Stomach (tissue), 9 donors: ENCODE data around the gene INTS7. TPM values are rescaled to one million over a fixed set of nuclear protein-coding genes. Genes with fewer than 3 reads are reported as not detected.

ENCODE experiments used
- DNase-seq, 2 donors: peaks; one replicate each; pipeline versions ENCODE4 v3.0.0 to v3.0.0-alpha.2; 2013 to 2019
- H3K27ac ChIP-seq, 5 donors: fragments of 200-600 bp in 4 of 5; sonication (generic) in 4 of 5; one replicate each; pipeline ENCODE4 v1.5.1; 2013 to 2019; ENCODE audit warnings: mild to moderate bottlenecking in 1 of 5, moderate library complexity in 1 of 5
- H3K27me3 ChIP-seq, 3 donors: fragments of 200-600 bp; sonication (generic); one replicate each; pipeline ENCODE4 v1.5.1; 2017 to 2019; ENCODE audit warnings: mixed run types in 1 of 3
- H3K36me3 ChIP-seq, 4 donors: fragments of 200-600 bp; sonication (generic); 1 replicate in 3 of 4; 2 replicates in 1 of 4; pipeline ENCODE4 v1.5.1; 2016 to 2019
- H3K4me1 ChIP-seq, 4 donors: fragments of 200-600 bp; sonication (generic); one replicate each; pipeline ENCODE4 v1.5.1; 2016 to 2019
- H3K4me3 ChIP-seq, 4 donors: fragments of 200-600 bp; sonication (generic) in 3 of 4; one replicate each; pipeline ENCODE4 v1.5.1; 2016 to 2019; ENCODE audit warnings: mild to moderate bottlenecking in 1 of 4
- H3K9me3 ChIP-seq, 4 donors: fragments of 200-600 bp; sonication (generic); one replicate each; pipeline ENCODE4 v1.5.1; 2016 to 2019
- CTCF ChIP-seq, 7 experiments: fragments of 450-650 bp in 4 of 7; fragments of 200-600 bp in 3 of 7; sonication (generic) in 3 of 7; IDR thresholded peaks; one replicate each; pipeline ENCODE4 v1.5.1; 2016 to 2019; ENCODE audit warnings: antibody characterized with exemption in 7 of 7, control low read depth in 2 of 7, mild to moderate bottlenecking in 1 of 7
- EP300 ChIP-seq: sonication (generic); formaldehyde crosslinking; IDR thresholded peaks from one replicate; pipeline ENCODE4 v1.6.1; 2017; ENCODE audit warnings: antibody characterized with exemption
- POLR2A ChIP-seq, 4 donors: fragments of 450-650 bp; IDR thresholded peaks; one replicate each; pipeline ENCODE4 v1.6.1; 2016; ENCODE audit warnings: antibody characterized with exemption in 4 of 4, control low read depth in 2 of 4, mild to moderate bottlenecking in 1 of 4, moderate library complexity in 1 of 4
- POLR2AphosphoS5 ChIP-seq, 3 donors: sonication (generic); formaldehyde crosslinking; IDR thresholded peaks; one replicate each; pipeline ENCODE4 v1.6.1; 2016; ENCODE audit warnings: antibody characterized with exemption in 3 of 3
- WGBS, 5 donors: extraction: QIAGEN DNeasy Blood & Tissue Kit in 3 of 5; methylation state at CpG; one replicate each; pipeline versions ENCODE4 v1.1.5 to v1.1.7; 2013 to 2018; 5-methylcytosine and 5-hydroxymethylcytosine counted together
- intact Hi-C: fragments of 100-400 bp; cut with DNase I; formaldehyde crosslinking; loops from one replicate; pipeline ENCODE4 v1.15.1; 2023; ENCODE audit warnings: low total_unique reads
- polyA plus RNA-seq, 3 donors: library from polyadenylated mRNA; stranded (reverse); fragments of 200-250 nt; gene quantifications; one replicate each; pipeline ENCODE4 v1.2.3, GENCODE V29; 2013
- total RNA-seq, 5 donors: library from RNA; depleted of rRNA; stranded (reverse); fragments of >200 nt; gene quantifications; one replicate each; pipeline versions ENCODE4 v1.1.0 to v1.2.3, GENCODE V29; 2014 to 2016
- donor health status: healthy with polysubstance abuse.
- donor health status: Bipolar disorder and iron deficiency.
- donor health status: healthy.

Gene INTS7
- total and polyA plus RNA-seq, 8 donors: 1.2 to 156 (median 9.5) TPM

GRCh38 chr1:212072047-212072446, 36.7 kb upstream of the INTS7 start:
- 29 to 68% (median 44%) methylated on average over 1 of the region's 1 CpG for WGBS, 5 donors
- TF ChIP-seq CTCF (IDR thresholded peaks at IDR 0.05): no peak
- peak in 1 of 3 donors; percentile 20 for TF ChIP-seq POLR2AphosphoS5 (IDR thresholded peaks at IDR 0.05)
- no peak overlapping the region for H3K4me3 ChIP-seq
- intact Hi-C loops: no loop called here
- no peaks in the 10 kb centered on the region for H3K27me3 ChIP-seq
- H3K4me1 ChIP-seq: peaks cover 0 to 12% (median 9%) of the 10 kb centered on the region in 4 donors
- peak in 1 of 2 donors; percentile 23 for DNase-seq
- H3K36me3 ChIP-seq: no peaks in the 10 kb centered on the region
- H3K27ac ChIP-seq: no peak overlapping the region
- H3K9me3 ChIP-seq: no peaks in the 10 kb centered on the region

- intact Hi-C loops: no loop called here
- no peaks in the 10 kb centered on the region for H3K27me3 ChIP-seq
- no peaks in the 10 kb centered on the region for H3K36me3 ChIP-seq
- no peak overlapping the region for H3K27ac ChIP-seq
- TF ChIP-seq EP300: no peak
- TF ChIP-seq CTCF (IDR thresholded peaks at IDR 0.05): peak in 5 of 7 experiments; percentile 59 to 83 (median 73)
- TF ChIP-seq POLR2A (IDR thresholded peaks at IDR 0.05): no peak
- no peak for TF ChIP-seq POLR2AphosphoS5 (IDR thresholded peaks at IDR 0.05)
- peaks cover 0 to 12% (median 9%) of the 10 kb centered on the region in 4 donors for H3K4me1 ChIP-seq
- no peaks in the 10 kb centered on the region for H3K9me3 ChIP-seq
- no peak overlapping the region for H3K4me3 ChIP-seq
- peak in 1 of 2 donors; percentile 77 for DNase-seq
Measured at GRCh38 chr1:212070720-212071302, 35.5 kb upstream of the INTS7 start.

DNA sequence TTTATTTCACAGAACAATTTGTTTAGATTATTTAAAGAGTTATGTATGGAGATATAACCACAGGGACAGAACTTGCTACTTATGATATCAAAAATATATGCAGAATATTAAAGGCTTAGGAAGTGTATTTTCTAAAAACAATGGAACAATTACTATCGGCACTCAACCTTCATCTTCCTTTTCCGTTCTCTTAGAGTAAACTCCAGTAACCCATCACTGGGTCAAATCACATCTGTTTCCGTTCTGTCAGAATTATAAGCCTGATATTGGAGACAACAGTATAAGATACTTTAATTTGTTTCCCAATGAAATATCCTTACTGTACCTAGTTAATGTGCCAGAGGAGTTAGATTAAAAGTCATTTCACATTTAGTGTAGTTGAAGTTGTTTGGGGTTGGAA, 32.4 kb upstream of the INTS7 start:
- peaks cover 0 to 12% (median 9%) of the 10 kb centered on the region in 4 donors for H3K4me1 ChIP-seq
- H3K27me3 ChIP-seq: no peaks in the 10 kb centered on the region
- H3K4me3 ChIP-seq: no peak overlapping the region
- intact Hi-C loops: loop anchor here (5.0 to 10.0 kb wide), 3 partner anchors 227 to 387 kb away; no protein-coding TSS in a partner anchor
- peak in 1 of 2 donors; percentile 44 for DNase-seq
- H3K9me3 ChIP-seq: no peaks in the 10 kb centered on the region
- no peaks in the 10 kb centered on the region for H3K36me3 ChIP-seq
- H3K27ac ChIP-seq: no peak overlapping the region
- no peak for TF ChIP-seq POLR2AphosphoS5 (IDR thresholded peaks at IDR 0.05)
- TF ChIP-seq CTCF (IDR thresholded peaks at IDR 0.05): no peak
- no peak for TF ChIP-seq EP300
- TF ChIP-seq POLR2A (IDR thresholded peaks at IDR 0.05): no peak
- 81 to 97% (median 94%) methylated on average over 3 of the region's 3 CpGs for WGBS, 5 donors

- H3K27ac ChIP-seq: no peak overlapping the region
- peaks cover 0 to 4% (median 0%) of the 10 kb centered on the region in 4 donors for H3K4me1 ChIP-seq
- no peak overlapping the region for H3K4me3 ChIP-seq
- H3K9me3 ChIP-seq: no peaks in the 10 kb centered on the region
- peak in 1 of 2 donors; percentile 40 for DNase-seq
- intact Hi-C loops: loop anchor here (10.0 kb wide), 2 partner anchors 232 to 392 kb away; no protein-coding TSS in a partner anchor
- TF ChIP-seq CTCF (IDR thresholded peaks at IDR 0.05) (peak in 5 of 7 experiments; percentile 26 to 75 (median 59)), POLR2AphosphoS5 (IDR thresholded peaks at IDR 0.05) (no peak), EP300 (no peak)
- WGBS, 5 donors: 83 to 89% (median 87%) methylated on average over 5 of the region's 5 CpGs
- H3K27me3 ChIP-seq: no peaks in the 10 kb centered on the region
- H3K36me3 ChIP-seq: no peaks in the 10 kb centered on the region
Measured at GRCh38 chr1:212062832-212063438, 27.6 kb upstream of the INTS7 start.
